ENCODE results near the gene DHRS7C. TPM values are rescaled to one million over a fixed set of nuclear protein-coding genes. Genes with fewer than 3 reads are reported as not detected.

Gene DHRS7C, protein sequence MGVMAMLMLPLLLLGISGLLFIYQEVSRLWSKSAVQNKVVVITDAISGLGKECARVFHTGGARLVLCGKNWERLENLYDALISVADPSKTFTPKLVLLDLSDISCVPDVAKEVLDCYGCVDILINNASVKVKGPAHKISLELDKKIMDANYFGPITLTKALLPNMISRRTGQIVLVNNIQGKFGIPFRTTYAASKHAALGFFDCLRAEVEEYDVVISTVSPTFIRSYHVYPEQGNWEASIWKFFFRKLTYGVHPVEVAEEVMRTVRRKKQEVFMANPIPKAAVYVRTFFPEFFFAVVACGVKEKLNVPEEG
- not detected in 2 replicates for total RNA-seq (ENCODE audit: low replicate concordance)

- TF ChIP-seq, protein P1, sequence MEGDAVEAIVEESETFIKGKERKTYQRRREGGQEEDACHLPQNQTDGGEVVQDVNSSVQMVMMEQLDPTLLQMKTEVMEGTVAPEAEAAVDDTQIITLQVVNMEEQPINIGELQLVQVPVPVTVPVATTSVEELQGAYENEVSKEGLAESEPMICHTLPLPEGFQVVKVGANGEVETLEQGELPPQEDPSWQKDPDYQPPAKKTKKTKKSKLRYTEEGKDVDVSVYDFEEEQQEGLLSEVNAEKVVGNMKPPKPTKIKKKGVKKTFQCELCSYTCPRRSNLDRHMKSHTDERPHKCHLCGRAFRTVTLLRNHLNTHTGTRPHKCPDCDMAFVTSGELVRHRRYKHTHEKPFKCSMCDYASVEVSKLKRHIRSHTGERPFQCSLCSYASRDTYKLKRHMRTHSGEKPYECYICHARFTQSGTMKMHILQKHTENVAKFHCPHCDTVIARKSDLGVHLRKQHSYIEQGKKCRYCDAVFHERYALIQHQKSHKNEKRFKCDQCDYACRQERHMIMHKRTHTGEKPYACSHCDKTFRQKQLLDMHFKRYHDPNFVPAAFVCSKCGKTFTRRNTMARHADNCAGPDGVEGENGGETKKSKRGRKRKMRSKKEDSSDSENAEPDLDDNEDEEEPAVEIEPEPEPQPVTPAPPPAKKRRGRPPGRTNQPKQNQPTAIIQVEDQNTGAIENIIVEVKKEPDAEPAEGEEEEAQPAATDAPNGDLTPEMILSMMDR (IDR thresholded peaks at IDR 0.05; ENCODE audit: insufficient read depth, low read length) = no peak
- no peak for DNase-seq (ENCODE audit: low read depth)
- no peak within 1 kb of the TSS for H3K4me3 ChIP-seq (ENCODE audit: low read depth, low read length)
These were observed at the start of gene DHRS7C for GRCh38 chr17:9790889-9791876. TSS of gene DHRS7C (minus strand) at chr17:9791592. CDS start at chr17:9791284, 308 bp downstream.

- DNase-seq (ENCODE audit: low read depth) = no peak
- TF ChIP-seq, protein P1 (IDR thresholded peaks at IDR 0.05; ENCODE audit: insufficient read depth, low read length) = no peak
These were observed 48.0 kb upstream of the DHRS7C start for GRCh38 chr17:9839433-9839832.

GRCh38 chr17:9837551-9838471 is 46.4 kb upstream of the DHRS7C start:
- H3K4me3 ChIP-seq (ENCODE audit: low read depth, low read length) = no peak overlapping the region
- peak; percentile 37 for DNase-seq (ENCODE audit: low read depth)
- TF ChIP-seq, protein P1 (IDR thresholded peaks at IDR 0.05; ENCODE audit: insufficient read depth, low read length) = no peak

More at GRCh38 chr17:9839433-9839832, 48.0 kb upstream of the DHRS7C start:
- H3K4me3 ChIP-seq (ENCODE audit: low read depth, low read length) = no peak overlapping the region

GRCh38 chr17:9833922-9834321 is 42.5 kb upstream of the DHRS7C start:
- no peak overlapping the region for H3K4me3 ChIP-seq (ENCODE audit: low read depth, low read length)
- no peak for DNase-seq (ENCODE audit: low read depth)
- TF ChIP-seq, protein P1 (IDR thresholded peaks at IDR 0.05; ENCODE audit: insufficient read depth, low read length) = no peak

DNA sequence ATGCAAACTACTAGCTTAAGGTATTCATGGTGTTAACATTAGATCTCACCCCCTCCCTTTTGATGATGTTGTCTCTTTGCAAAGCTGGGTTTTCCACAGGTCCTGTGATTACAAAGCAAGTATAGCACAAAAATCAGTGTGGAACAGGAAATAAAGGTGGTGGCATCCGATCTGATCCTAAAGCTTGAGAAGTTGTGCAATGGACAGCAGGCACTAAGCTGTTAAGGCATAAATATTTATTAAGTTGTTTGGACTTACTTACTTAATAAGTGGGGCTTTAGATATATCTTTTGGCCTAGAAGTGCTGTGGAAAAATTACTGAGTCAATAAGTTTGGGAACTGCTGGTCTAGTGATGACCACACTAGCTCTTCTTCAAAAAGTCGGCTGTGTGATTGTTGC is 39.3 kb upstream of the DHRS7C start:
- TF ChIP-seq, protein P1 (IDR thresholded peaks at IDR 0.05; ENCODE audit: insufficient read depth, low read length) = no peak
- DNase-seq (ENCODE audit: low read depth) = no peak
- H3K4me3 ChIP-seq (ENCODE audit: low read depth, low read length) = no peak overlapping the region

DNA sequence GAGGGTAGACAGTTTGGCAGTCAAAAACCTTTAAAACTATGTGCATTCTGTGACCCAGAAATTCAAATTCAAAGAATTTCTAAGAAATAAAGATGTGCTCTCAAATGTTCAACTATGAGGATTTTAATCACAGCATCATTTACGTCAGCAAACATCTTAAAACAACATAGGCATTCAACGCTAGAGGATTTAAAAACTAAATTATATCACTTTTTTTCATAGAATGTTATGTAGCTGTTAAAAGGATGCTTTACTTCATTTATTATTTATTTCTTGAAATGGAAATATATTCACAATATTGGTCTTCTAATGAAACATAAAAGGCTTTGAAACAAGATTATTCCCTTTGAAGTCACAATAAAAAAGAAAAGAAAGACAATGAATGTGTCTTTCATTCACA is 38.0 kb upstream of the DHRS7C start:
- TF ChIP-seq, protein P1 (IDR thresholded peaks at IDR 0.05; ENCODE audit: insufficient read depth, low read length) = no peak
- DNase-seq (ENCODE audit: low read depth) = no peak
- no peak overlapping the region for H3K4me3 ChIP-seq (ENCODE audit: low read depth, low read length)
